PC-3 (cell line): ENCODE results near the gene ABL2. TPM values are rescaled to one million over a fixed set of nuclear protein-coding genes. Genes with fewer than 3 reads are reported as not detected.
"Not testable (repeated sequence)": the region's sequence is repeated elsewhere in the genome, so short reads cannot be mapped to it uniquely, and the experiment has no call there.

Source experiments
- ATAC-seq: fragments of 200-7000 bp; cut with Tn5 transposase; 2 replicates; pipeline ENCODE4 v1.9.1; 2020; ENCODE audit warnings: mild to moderate bottlenecking, moderate library complexity
- BruUV-seq: library from RNA; stranded (reverse); fragments of 400-500 nt; replicated peaks from 2 replicates; lab custom pipeline; 2021; lab: Mats Ljungman, UMichigan
- CTCF ChIA-PET: fragments of 300-600 bp; sonication (Branson Sonifier 250); formaldehyde crosslinking; loops from one replicate; lab custom pipeline; 2022; ENCODE audit warnings: antibody characterized with exemption; lab: Charles Lee
- POLR2A ChIA-PET: fragments of 300-600 bp; sonication (Branson Sonifier 250); formaldehyde crosslinking; loops from one replicate; lab custom pipeline; 2022; ENCODE audit warnings: antibody characterized with exemption; ENCODE audit not compliant: unreplicated experiment; lab: Charles Lee
- DNase-seq: peaks from one replicate; pipeline ENCODE4 v3.0.0-alpha.2; 2015
- H2AFZ ChIP-seq: fragments of 300-600 bp; sonication (generic); 2 replicates; pipeline ENCODE4 v1.6.0; 2016; ENCODE audit warnings: antibody characterized with exemption, low read length
- H3F3A ChIP-seq: fragments of 300-600 bp; sonication (generic); one replicate; pipeline ENCODE4 v1.6.0; 2017; ENCODE audit warnings: antibody characterized with exemption, low read length, control low read depth, mild to moderate bottlenecking; ENCODE audit not compliant: unreplicated experiment
- H3K27ac ChIP-seq: fragments of 300-600 bp; sonication (generic); 2 replicates; pipeline ENCODE4 v1.5.1; 2016; ENCODE audit warnings: mild to moderate bottlenecking, low read length
- H3K27me3 ChIP-seq: fragments of 300-600 bp; sonication (generic); 2 replicates; pipeline ENCODE4 v1.6.1; 2016; ENCODE audit warnings: low read length, mixed read lengths
- H3K36me3 ChIP-seq: fragments of 300-600 bp; sonication (generic); 2 replicates; pipeline ENCODE4 v1.6.1; 2016; ENCODE audit warnings: low read depth, mixed run types, low read length, mixed read lengths
- H3K4me1 ChIP-seq: fragments of 300-600 bp; sonication (generic); 2 replicates; pipeline ENCODE4 v1.5.1; 2016; ENCODE audit warnings: low read length; ENCODE audit not compliant: insufficient read depth
- H3K4me2 ChIP-seq: fragments of 300-600 bp; sonication (generic); 2 replicates; pipeline ENCODE4 v1.6.0; 2016; ENCODE audit warnings: low read length
- H3K4me3 ChIP-seq: fragments of 300-600 bp; sonication (generic); 2 replicates; pipeline ENCODE4 v1.5.1; 2016; ENCODE audit warnings: mild to moderate bottlenecking, low read length, mixed read lengths
- H3K79me2 ChIP-seq: fragments of 300-600 bp; sonication (generic); 2 replicates; pipeline ENCODE4 v1.6.1; 2017; ENCODE audit warnings: low read length, mixed read lengths
- H3K9ac ChIP-seq: fragments of 300-600 bp; sonication (generic); 2 replicates; pipeline ENCODE4 v1.6.0; 2016; ENCODE audit warnings: mild to moderate bottlenecking, low read length
- H3K9me2 ChIP-seq: fragments of 300-600 bp; sonication (generic); replicated peaks from 2 replicates; pipeline ENCODE4 v1.6.1; 2016; ENCODE audit warnings: mixed run types, low read length, mixed read lengths
- H3K9me3 ChIP-seq: fragments of 300-600 bp; sonication (generic); 2 replicates; pipeline ENCODE4 v1.6.1; 2016; ENCODE audit warnings: low read length, mixed read lengths
- H4K20me1 ChIP-seq: fragments of 300-600 bp; sonication (generic); 2 replicates; pipeline ENCODE4 v1.6.1; 2016; ENCODE audit warnings: low read length, mixed read lengths
- CTCF ChIP-seq: fragments of 300-600 bp; sonication (generic); conservative IDR thresholded peaks from 2 replicates; pipeline ENCODE4 v1.5.1; 2017; ENCODE audit warnings: antibody characterized with exemption, low read depth, mild to moderate bottlenecking, low read length
- EZH2 ChIP-seq: fragments of 300-600 bp; sonication (generic); IDR thresholded peaks from one replicate; pipeline ENCODE4 v1.6.1; 2017; ENCODE audit warnings: antibody characterized with exemption, mild to moderate bottlenecking, low read length; ENCODE audit not compliant: unreplicated experiment
- EZH2phosphoT487 ChIP-seq: fragments of 300-600 bp; sonication (generic); IDR thresholded peaks from 2 replicates; pipeline ENCODE4 v1.6.1; 2018; ENCODE audit warnings: mild to moderate bottlenecking, antibody characterized with exemption, low read length, borderline replicate concordance
- intact Hi-C: fragments of 100-400 bp; cut with micrococcal nuclease; formaldehyde crosslinking; loops from 2 replicates; pipeline ENCODE4 v1.9.0; 2023
- total RNA-seq: library from RNA; depleted of rRNA; stranded (reverse); fragments of >200 nt; gene quantifications from 2 replicates; pipeline ENCODE4 v1.2.3, GENCODE V29; 2014

Gene ABL2
- total RNA-seq, 1 experiment from 2014 or later = 15.9 TPM

DNA sequence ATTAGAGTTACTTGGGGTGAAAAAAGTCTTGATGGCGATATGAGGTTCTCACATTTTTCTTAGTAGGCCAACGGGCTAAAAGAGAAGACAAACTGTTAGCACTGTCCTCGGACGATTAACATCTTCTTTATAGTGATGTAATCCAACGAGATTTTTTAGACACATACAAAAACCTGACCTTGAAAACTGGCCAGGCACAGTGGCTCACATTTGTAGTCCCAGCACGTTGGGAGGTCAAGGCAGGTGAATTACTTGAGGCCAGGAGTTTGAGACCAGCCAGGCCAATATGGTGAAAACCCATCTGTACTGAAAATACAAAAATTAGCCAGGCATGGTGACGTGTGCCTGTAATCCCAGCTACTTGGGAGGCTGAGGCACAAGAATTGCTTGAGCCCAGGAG, 8.4 kb downstream of the ABL2 start:
- DNase-seq, H3K4me3 ChIP-seq, H4K20me1 ChIP-seq, H3K27ac ChIP-seq, BruUV-seq, ATAC-seq, H3K9me2 ChIP-seq, intact Hi-C loops, H3K36me3 ChIP-seq, POLR2A ChIA-PET, H3K4me1 ChIP-seq, H2AFZ ChIP-seq, H3K27me3 ChIP-seq, H3K4me2 ChIP-seq, H3K9me3 ChIP-seq, H3F3A ChIP-seq, CTCF ChIA-PET, H3K9ac ChIP-seq: not testable (repeated sequence)
- H3K79me2 ChIP-seq = peaks cover 46% of the 10 kb centered on the region

DNA sequence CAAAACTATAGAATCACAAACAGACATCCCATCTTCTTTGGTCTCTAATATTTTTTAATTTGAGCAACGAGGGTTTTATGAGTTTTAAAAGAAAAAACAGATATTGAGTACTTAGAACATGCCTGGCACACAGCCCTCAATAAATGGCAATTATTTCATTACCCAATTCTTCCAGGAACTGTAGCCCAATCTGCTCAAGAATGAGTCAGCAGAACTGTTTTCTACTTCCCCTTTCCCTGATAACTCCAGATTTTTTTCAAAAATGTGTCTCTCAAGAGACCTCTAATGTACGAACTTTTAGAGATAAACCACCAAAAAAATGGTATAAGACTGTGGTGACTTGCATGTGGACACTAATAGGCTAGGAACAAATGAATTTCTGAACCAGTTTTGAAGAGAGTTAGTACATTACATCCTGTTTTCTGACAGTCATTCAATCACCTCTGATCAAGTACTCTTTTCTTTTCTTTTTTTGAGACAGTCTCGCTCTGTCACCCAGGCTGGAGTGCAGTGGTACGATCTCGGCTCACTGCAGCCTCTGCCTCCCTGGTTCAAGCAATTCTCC, 11.5 kb downstream of the ABL2 start:
- Histone ChIP-seq H3K9ac (no peak overlapping the region), H3K27ac (peak overlapping the region; percentile 25; the same call in 1 of the 2 replicates), H3K4me3 (no peak overlapping the region), H3K4me2 (no peak overlapping the region), H3K27me3 (no peaks in the 10 kb centered on the region), H3F3A (no peaks in the 10 kb centered on the region), H3K9me2 (no peaks in the 10 kb centered on the region), H3K36me3 (no peaks in the 10 kb centered on the region), H3K9me3 (no peaks in the 10 kb centered on the region), H2AFZ (no peak overlapping the region), H4K20me1 (no peaks in the 10 kb centered on the region), H3K4me1 (peaks cover 6% of the 10 kb centered on the region; the same call in 1 of the 2 replicates), H3K79me2 (peaks cover 28% of the 10 kb centered on the region)
- intact Hi-C loops = no loop called here
- DNase-seq (no peak), ATAC-seq (no peak)
- BruUV-seq = no TSS peak
- ChIA-PET CTCF (no interaction called here), POLR2A (no interaction called here)
- no peak for TF ChIP-seq EZH2
- no peak for TF ChIP-seq EZH2phosphoT487
- no peak for TF ChIP-seq CTCF

DNA sequence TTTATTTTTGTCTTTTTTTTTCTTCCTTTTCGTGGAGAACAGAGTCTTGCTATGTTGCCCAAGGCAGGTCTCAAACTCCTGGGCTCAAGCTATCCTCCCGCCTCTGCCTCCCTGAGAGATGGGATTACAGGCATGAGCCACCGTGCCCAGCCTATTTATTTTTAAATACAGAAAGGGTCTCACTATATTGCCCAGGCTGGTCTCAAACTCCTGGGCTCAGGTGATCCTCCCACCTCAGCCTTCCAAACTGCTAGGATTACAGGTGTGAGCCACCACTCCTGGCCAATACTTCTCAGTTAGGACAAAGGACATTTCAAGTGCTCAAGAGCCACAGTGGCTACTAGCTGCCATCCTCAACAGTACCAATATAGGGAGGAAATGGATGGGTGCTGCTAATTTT, 16.2 kb downstream of the ABL2 start:
- H3K9me3 ChIP-seq, H3K4me1 ChIP-seq, intact Hi-C loops, CTCF ChIA-PET, H3K4me2 ChIP-seq, POLR2A ChIA-PET, H2AFZ ChIP-seq, H3K4me3 ChIP-seq, H3K36me3 ChIP-seq, ATAC-seq, H3K27me3 ChIP-seq, H3F3A ChIP-seq, BruUV-seq, H3K9me2 ChIP-seq, H3K9ac ChIP-seq, H3K27ac ChIP-seq, H4K20me1 ChIP-seq, DNase-seq: not testable (repeated sequence)
- H3K79me2 ChIP-seq = peaks cover 17% of the 10 kb centered on the region; the same call in 1 of the 2 replicates
